NB4 (cell line): ENCODE data around the gene SDF2.

Source experiments
- CTCF ChIP-seq: IDR thresholded peaks from one replicate; pipeline ENCODE4 v1.5.1; 2012; ENCODE audit warnings: low read depth, low read length
- POLR2A ChIP-seq: IDR thresholded peaks from 2 replicates; pipeline ENCODE4 v1.6.1; 2011; ENCODE audit warnings: mild to moderate bottlenecking; ENCODE audit not compliant: insufficient read length; ENCODE audit errors: extremely low read depth

- TF ChIP-seq POLR2A = no peak
- TF ChIP-seq CTCF = no peak
These were observed 43.2 kb downstream of the SDF2 start for GRCh38 chr17:28618464-28618863.
